ENCODE measurements around the gene SNX18.

The SNX18 gene

DNA sequence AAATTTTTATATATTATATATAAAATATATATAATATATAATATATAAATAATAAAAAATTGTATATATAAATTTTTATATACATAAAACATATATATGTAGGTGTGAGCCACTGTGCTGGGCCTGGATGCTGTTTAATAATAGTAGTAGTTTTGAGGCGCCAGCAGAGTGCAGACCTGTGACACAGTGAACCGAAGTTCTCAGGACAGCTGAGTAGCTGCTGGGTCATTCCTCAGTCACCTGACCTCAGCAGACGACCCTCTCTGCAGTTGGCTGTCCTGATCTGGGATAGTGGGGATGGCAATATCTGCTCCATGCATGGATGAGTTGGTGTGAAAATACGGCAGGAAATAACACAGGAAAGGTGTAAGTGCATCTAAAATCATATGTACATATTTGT is 3.3 kb upstream of the SNX18 start:
- no peak overlapping the region for H3K4me3 ChIP-seq (ENCODE audit: low read depth, low read length)
- TF ChIP-seq, protein P1, sequence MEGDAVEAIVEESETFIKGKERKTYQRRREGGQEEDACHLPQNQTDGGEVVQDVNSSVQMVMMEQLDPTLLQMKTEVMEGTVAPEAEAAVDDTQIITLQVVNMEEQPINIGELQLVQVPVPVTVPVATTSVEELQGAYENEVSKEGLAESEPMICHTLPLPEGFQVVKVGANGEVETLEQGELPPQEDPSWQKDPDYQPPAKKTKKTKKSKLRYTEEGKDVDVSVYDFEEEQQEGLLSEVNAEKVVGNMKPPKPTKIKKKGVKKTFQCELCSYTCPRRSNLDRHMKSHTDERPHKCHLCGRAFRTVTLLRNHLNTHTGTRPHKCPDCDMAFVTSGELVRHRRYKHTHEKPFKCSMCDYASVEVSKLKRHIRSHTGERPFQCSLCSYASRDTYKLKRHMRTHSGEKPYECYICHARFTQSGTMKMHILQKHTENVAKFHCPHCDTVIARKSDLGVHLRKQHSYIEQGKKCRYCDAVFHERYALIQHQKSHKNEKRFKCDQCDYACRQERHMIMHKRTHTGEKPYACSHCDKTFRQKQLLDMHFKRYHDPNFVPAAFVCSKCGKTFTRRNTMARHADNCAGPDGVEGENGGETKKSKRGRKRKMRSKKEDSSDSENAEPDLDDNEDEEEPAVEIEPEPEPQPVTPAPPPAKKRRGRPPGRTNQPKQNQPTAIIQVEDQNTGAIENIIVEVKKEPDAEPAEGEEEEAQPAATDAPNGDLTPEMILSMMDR (IDR thresholded peaks at IDR 0.05; ENCODE audit: low read depth, low read length) = no peak

DNA sequence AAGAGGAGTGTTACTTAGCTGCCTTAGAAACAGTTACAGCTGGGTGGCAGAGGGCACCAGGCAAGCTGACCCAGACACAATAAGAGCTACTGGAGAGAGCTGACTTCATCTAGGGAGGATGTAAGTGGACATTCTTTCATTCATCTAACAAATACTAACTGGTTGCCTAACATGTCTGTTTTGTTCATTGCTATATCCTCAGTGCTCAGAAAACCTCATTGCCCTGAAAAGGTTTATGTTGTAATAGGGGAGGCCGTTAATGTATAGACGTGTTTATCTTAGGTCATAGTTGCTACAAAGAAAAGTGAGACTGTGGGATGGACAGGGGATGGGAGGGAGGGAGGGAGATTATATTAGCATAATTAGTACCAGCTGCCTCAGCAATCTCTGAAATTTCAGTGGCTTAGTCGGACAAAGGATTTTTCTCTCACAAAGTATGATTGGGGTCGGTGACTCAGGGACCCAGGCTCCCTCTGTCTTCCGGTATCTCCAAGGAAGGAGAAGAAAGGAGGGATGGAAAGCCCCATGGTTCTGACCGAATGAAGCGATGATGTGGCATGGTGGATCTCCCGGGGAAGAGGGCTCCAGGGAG is 2.6 kb upstream of the SNX18 start:
- TF ChIP-seq, protein P1 (IDR thresholded peaks at IDR 0.05; ENCODE audit: low read depth, low read length) = no peak
- H3K4me3 ChIP-seq (ENCODE audit: low read depth, low read length) = no peak overlapping the region

DNA sequence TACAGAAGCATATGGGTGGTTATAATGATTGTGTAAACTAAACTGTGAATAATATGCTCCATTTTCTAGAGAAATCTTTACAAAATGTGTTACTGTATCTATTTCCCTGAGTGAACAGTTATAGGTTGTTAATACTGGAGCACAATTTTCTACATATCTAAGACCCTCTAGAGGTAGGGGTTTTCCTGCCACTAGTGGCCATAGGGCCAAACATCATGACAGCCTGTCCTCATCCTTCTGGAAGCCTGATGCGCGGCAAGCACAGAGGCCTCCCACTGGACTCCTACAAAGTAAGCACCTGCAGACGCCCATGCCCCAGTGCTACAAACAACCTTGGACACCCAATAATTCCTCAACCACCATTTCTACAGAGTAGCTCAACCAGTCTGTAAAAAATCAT is 1.9 kb upstream of the SNX18 start:
- H3K4me3 ChIP-seq (ENCODE audit: low read depth, low read length) = no peak overlapping the region
- TF ChIP-seq, protein P1 (IDR thresholded peaks at IDR 0.05; ENCODE audit: low read depth, low read length) = no peak

DNA sequence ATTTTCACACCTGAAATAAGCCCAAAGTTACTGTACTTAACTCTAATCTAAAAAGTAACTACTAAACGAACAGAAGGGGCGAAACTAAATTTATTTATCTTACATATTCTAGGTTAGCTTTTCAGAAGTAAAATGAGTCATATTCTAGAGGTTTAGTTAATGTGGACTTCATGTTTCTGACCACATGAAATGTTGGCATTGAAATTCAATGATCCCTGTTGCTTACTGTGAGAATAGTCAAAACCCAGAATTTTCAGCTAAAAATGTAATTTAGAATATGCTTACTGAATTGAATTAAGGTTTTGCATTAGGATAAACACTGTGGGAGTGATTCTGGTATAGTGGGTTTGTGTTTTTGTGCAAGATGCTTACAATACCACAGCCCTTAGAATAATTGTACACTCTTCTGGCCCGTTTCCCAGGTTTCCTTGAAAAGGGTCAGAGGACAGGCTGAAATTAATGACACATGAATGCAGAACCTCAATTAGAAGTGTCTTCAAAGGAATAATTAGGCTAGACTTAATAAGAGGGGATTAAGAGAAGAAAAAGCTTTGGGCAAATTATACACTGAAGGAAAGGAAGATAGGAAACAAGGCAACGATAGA is 1.4 kb upstream of the SNX18 start:
- H3K4me3 ChIP-seq (ENCODE audit: low read depth, low read length) = no peak overlapping the region
- TF ChIP-seq, protein P1 (IDR thresholded peaks at IDR 0.05; ENCODE audit: low read depth, low read length) = no peak

DNA sequence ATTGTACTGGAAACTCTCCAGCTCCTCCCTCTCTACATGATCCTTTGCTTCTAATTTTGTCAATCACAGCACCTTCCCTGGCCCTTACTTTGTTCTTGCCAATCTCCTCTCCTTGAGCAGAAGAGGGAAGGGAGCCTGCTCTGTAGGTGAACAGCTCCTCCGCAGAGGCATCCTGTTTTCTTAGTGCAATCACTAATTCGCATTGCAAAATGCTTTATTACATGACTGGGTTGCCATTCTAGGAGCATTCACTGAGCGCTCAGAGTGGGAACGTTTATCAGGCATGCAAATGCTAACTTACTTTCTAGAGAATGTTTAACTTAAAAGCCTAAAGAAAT is 416 bp upstream of the SNX18 start:
- TF ChIP-seq, protein P1 (IDR thresholded peaks at IDR 0.05; ENCODE audit: low read depth, low read length) = no peak
- H3K4me3 ChIP-seq (ENCODE audit: low read depth, low read length) = peak overlapping the region; percentile 46

DNA sequence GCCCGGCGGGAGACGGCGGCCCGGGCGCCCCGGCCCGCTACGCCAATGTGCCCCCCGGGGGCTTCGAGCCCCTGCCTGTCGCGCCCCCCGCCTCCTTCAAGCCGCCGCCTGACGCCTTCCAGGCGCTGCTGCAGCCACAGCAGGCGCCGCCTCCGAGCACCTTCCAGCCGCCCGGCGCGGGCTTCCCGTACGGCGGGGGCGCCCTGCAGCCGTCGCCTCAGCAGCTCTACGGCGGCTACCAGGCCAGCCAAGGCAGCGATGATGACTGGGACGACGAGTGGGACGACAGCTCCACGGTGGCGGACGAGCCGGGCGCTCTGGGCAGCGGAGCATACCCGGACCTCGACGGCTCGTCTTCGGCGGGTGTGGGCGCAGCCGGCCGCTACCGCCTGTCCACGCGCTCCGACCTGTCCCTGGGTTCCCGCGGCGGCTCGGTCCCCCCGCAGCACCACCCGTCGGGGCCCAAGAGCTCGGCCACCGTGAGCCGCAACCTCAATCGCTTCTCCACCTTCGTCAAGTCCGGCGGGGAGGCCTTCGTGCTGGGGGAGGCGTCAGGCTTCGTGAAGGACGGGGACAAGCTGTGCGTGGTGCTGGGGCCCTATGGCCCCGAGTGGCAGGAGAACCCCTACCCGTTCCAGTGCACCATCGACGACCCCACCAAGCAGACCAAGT is 723 bp downstream of the SNX18 start:
- TF ChIP-seq, protein P1 (IDR thresholded peaks at IDR 0.05; ENCODE audit: low read depth, low read length) = no peak
- H3K4me3 ChIP-seq (ENCODE audit: low read depth, low read length) = peak overlapping the region; percentile 77

DNA sequence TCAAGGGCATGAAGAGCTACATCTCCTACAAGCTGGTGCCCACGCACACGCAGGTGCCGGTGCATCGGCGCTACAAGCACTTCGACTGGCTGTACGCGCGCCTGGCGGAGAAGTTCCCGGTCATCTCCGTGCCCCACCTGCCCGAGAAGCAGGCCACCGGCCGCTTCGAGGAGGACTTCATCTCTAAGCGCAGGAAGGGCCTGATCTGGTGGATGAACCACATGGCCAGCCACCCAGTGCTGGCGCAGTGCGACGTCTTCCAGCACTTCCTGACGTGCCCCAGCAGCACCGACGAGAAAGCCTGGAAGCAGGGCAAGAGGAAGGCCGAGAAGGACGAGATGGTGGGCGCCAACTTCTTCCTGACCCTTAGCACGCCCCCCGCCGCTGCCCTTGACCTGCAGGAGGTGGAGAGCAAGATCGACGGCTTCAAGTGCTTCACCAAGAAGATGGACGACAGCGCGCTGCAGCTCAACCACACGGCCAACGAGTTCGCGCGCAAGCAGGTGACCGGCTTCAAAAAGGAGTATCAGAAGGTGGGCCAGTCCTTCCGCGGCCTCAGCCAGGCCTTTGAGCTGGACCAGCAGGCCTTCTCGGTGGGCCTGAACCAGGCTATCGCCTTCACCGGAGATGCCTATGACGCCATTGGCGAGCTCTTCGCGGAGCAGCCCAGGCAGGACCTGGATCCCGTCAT is 1.4 kb downstream of the SNX18 start:
- peak overlapping the region; percentile 77 for H3K4me3 ChIP-seq (ENCODE audit: low read depth, low read length)
- TF ChIP-seq, protein P1 (IDR thresholded peaks at IDR 0.05; ENCODE audit: low read depth, low read length) = no peak

All from WI38 (cell line).